SK-N-SH (cell line): ENCODE results near the gene PTPN6. TPM values are rescaled to one million over a fixed set of nuclear protein-coding genes. Genes with fewer than 3 reads are reported as not detected.

Experiments
- CTCF ChIA-PET: fragments of 300-600, 350-600 bp; formaldehyde crosslinking; extraction: SDS; loops from one replicate; lab custom pipeline; 2021; lab: Yijun Ruan, JAX
- POLR2A ChIA-PET: fragments of 350-600 bp; sonication (Branson Sonifier 250); formaldehyde crosslinking; extraction: SDS; loops from one replicate; lab custom pipeline; 2020; ENCODE audit warnings: antibody characterized with exemption, inconsistent platforms; lab: Yijun Ruan, JAX
- DNase-seq: peaks from one replicate; pipeline ENCODE4 v3.0.0; 2012
- H2AFZ ChIP-seq: fragments of 200-600 bp; sonication (generic); 2 replicates; pipeline ENCODE4 v1.8.1; 2016; ENCODE audit warnings: antibody characterized with exemption, mild to moderate bottlenecking, low read depth
- H3F3A ChIP-seq: fragments of 200-600 bp; sonication (generic); replicated peaks from 2 replicates; pipeline ENCODE3; 2016; ENCODE audit warnings: antibody characterized with exemption, mild to moderate bottlenecking; ENCODE audit not compliant: insufficient read depth
- H3K27ac ChIP-seq, 2 experiments: fragments of 200-500 bp in 1 of 2; fragments of 200-600 bp in 1 of 2; sonication (Bioruptor generic) in 1 of 2; sonication (generic), shearing (Covaris generic) in 1 of 2; 2 replicates each; pipeline versions ENCODE4 v1.5.1 to v1.6.1; 2014 to 2016; ENCODE audit warnings: low read depth in 2 of 2, inconsistent platforms in 1 of 2, low read length in 1 of 2, mild to moderate bottlenecking in 1 of 2, mixed read lengths in 1 of 2
- H3K27me3 ChIP-seq: fragments of 200-600 bp; sonication (generic), shearing (Covaris generic); 2 replicates; pipeline ENCODE4 v1.6.1; 2016; ENCODE audit warnings: mixed run types; ENCODE audit not compliant: insufficient read depth
- H3K36me3 ChIP-seq, 2 experiments: fragments of 200-500 bp in 1 of 2; fragments of 200-600 bp in 1 of 2; sonication (Bioruptor generic) in 1 of 2; sonication (generic) in 1 of 2; replicated peaks in 1 of 2; 2 replicates each; pipeline versions ENCODE3 to v1.5.1; 2014 to 2016; ENCODE audit warnings: low read length in 1 of 2, mild to moderate bottlenecking in 1 of 2; ENCODE audit not compliant: insufficient read depth in 2 of 2, control insufficient read depth in 1 of 2
- H3K4me1 ChIP-seq, 2 experiments: fragments of 200-500 bp in 1 of 2; fragments of 200-600 bp in 1 of 2; sonication (Bioruptor generic) in 1 of 2; sonication (generic), shearing (Covaris generic) in 1 of 2; 2 replicates each; pipeline versions ENCODE4 v1.5.1 to v1.6.1; 2014 to 2016; ENCODE audit warnings: low read depth in 1 of 2, low read length in 1 of 2, mixed run types in 1 of 2; ENCODE audit not compliant: insufficient read depth in 2 of 2, control insufficient read depth in 1 of 2
- H3K4me2 ChIP-seq: fragments of 200-600 bp; sonication (generic), shearing (Covaris generic); 2 replicates; pipeline ENCODE4 v1.6.1; 2017; ENCODE audit warnings: mixed run types
- H3K4me3 ChIP-seq, 2 experiments: fragments of 200-500 bp in 1 of 2; fragments of 200-600 bp in 1 of 2; sonication (Bioruptor generic) in 1 of 2; sonication (generic), shearing (Covaris generic) in 1 of 2; 2 replicates each; pipeline versions ENCODE4 v1.5.1 to v1.8.1; 2014 to 2016; ENCODE audit warnings: low read depth in 2 of 2, inconsistent platforms in 1 of 2, low read length in 1 of 2, mild to moderate bottlenecking in 1 of 2, mixed read lengths in 1 of 2, moderate library complexity in 1 of 2
- H3K79me2 ChIP-seq: fragments of 200-600 bp; sonication (generic); 2 replicates; pipeline ENCODE4 v1.8.1; 2017; ENCODE audit warnings: mild to moderate bottlenecking; ENCODE audit not compliant: insufficient read depth
- H3K9ac ChIP-seq: fragments of 200-600 bp; sonication (generic); 2 replicates; pipeline ENCODE4 v1.6.1; 2017; ENCODE audit warnings: mixed run types
- H3K9me2 ChIP-seq: fragments of 200-600 bp; sonication (generic); 2 replicates; pipeline ENCODE4 v1.6.1; 2017; ENCODE audit warnings: mixed run types
- H3K9me3 ChIP-seq: fragments of 200-600 bp; sonication (generic); 2 replicates; pipeline ENCODE4 v1.6.1; 2017; ENCODE audit warnings: mixed run types, mild to moderate bottlenecking, moderate library complexity
- H4K20me1 ChIP-seq: fragments of 200-600 bp; sonication (generic); 2 replicates; pipeline ENCODE4 v1.6.1; 2017; ENCODE audit warnings: mild to moderate bottlenecking, mixed run types; ENCODE audit not compliant: insufficient read depth
- EZH2phosphoT487 ChIP-seq: fragments of 200-600 bp; sonication (generic); IDR thresholded peaks from 2 replicates; pipeline ENCODE4 v1.6.1; 2017; ENCODE audit warnings: low read depth, mixed run types, mild to moderate bottlenecking, antibody characterized with exemption, moderate library complexity, borderline replicate concordance
- FOXJ3 ChIP-seq: sonication (generic); formaldehyde crosslinking; IDR thresholded peaks from 2 replicates; pipeline ENCODE4 v1.5.1; 2020; ENCODE audit warnings: mild to moderate bottlenecking, missing genetic modification reagents
- FOXM1 ChIP-seq: IDR thresholded peaks from 2 replicates; pipeline ENCODE4 v1.4.0; 2012; ENCODE audit warnings: low read depth, mild to moderate bottlenecking
- GABPA ChIP-seq: IDR thresholded peaks from 2 replicates; pipeline ENCODE4 v1.4.0; 2012; ENCODE audit warnings: low read depth, mild to moderate bottlenecking
- IRF3 ChIP-seq: fragments of 150-350 bp; IDR thresholded peaks from 2 replicates; pipeline ENCODE4 v1.6.1; 2016; ENCODE audit warnings: mild to moderate bottlenecking, low read depth, low read length
- MEF2A ChIP-seq: IDR thresholded peaks from 2 replicates; pipeline ENCODE4 v1.4.0; 2012; ENCODE audit warnings: low read depth, borderline replicate concordance
- MXI1 ChIP-seq: IDR thresholded peaks from 2 replicates; pipeline ENCODE4 v1.6.1; 2012; ENCODE audit warnings: mild to moderate bottlenecking, low read depth, low read length, improper control_type of control experiment
- NFIC ChIP-seq: IDR thresholded peaks from 2 replicates; pipeline ENCODE4 v1.4.0; 2012; ENCODE audit warnings: borderline replicate concordance
- PBX3 ChIP-seq: IDR thresholded peaks from 2 replicates; pipeline ENCODE4; 2012
- RCOR1 ChIP-seq: fragments of 150-350 bp; IDR thresholded peaks from 2 replicates; pipeline ENCODE4 v1.6.1; 2017; ENCODE audit warnings: antibody characterized with exemption, low read length
- REST ChIP-seq: IDR thresholded peaks from 2 replicates; pipeline ENCODE4 v1.6.1; 2012; ENCODE audit warnings: mild to moderate bottlenecking, low read depth, low read length, moderate library complexity
- RXRA ChIP-seq: IDR thresholded peaks from 2 replicates; pipeline ENCODE4 v1.4.0; 2012; ENCODE audit warnings: low read depth, mild to moderate bottlenecking, borderline replicate concordance
- USF1 ChIP-seq: IDR thresholded peaks from 2 replicates; pipeline ENCODE4 v1.4.0; 2012; ENCODE audit warnings: low read depth, borderline replicate concordance
- YY1 ChIP-seq: IDR thresholded peaks from 2 replicates; pipeline ENCODE4 v1.4.0; 2012; ENCODE audit warnings: low read depth, mild to moderate bottlenecking
- ZBTB33 ChIP-seq: IDR thresholded peaks from 2 replicates; pipeline ENCODE4 v1.4.0; 2012; ENCODE audit warnings: low read depth, borderline replicate concordance
- WGBS: methylation state at CpG from one replicate; pipeline ENCODE4 v1.1.6; 2017; ENCODE audit warnings: low lambda C conversion rate; 5-methylcytosine and 5-hydroxymethylcytosine counted together
- polyA plus RNA-seq, 3 experiments: library from polyadenylated mRNA; depleted of rRNA; stranded (reverse); fragments of >200 nt; gene quantifications; 2 replicates each; pipeline ENCODE4 v1.2.3, GENCODE V29; 2012

The PTPN6 gene
- polyA plus RNA-seq, 1 of the 3 experiments (the other 2 are of a cell fraction), result 0.12 TPM

- no peaks in the 10 kb centered on the region for H3K4me1 ChIP-seq
- TF ChIP-seq NFIC, result no peak
- no peak for TF ChIP-seq EZH2phosphoT487
- no peak for TF ChIP-seq YY1
- TF ChIP-seq FOXM1, result no peak
- TF ChIP-seq PBX3, result no peak
- no peak for TF ChIP-seq FOXJ3 (CRISPR knock-in tag)
- TF ChIP-seq REST, result no peak
- no peak for TF ChIP-seq RXRA
- no peak for TF ChIP-seq ZBTB33
- no peak for TF ChIP-seq IRF3
- TF ChIP-seq MXI1, result no peak
- TF ChIP-seq GABPA, result no peak
- no peak for TF ChIP-seq USF1
- no peak for TF ChIP-seq MEF2A
- TF ChIP-seq RCOR1, result no peak
- no peak overlapping the region for H3K9ac ChIP-seq
- DNase-seq, result no peak
- H3K27me3 ChIP-seq, result no peaks in the 10 kb centered on the region
- H3K4me3 ChIP-seq, result no peak overlapping the region
- H2AFZ ChIP-seq, result no peak overlapping the region
- H3F3A ChIP-seq, result no peaks in the 10 kb centered on the region
- ChIA-PET POLR2A (no interaction called here), CTCF (interaction anchor here (1.5 to 2.3 kb wide), 3 partner anchors 12 to 107 kb away, joined by 3 to 8 read pairs (median 5); partner anchors contain the start of genes C12orf57 and LPCAT3)
- H3K36me3 ChIP-seq, result peaks cover 4 to 8% of the 10 kb centered on the region in 2 experiments
- no peak overlapping the region for H3K27ac ChIP-seq
- WGBS, result 94% methylated on average over 3 of the region's 3 CpGs
- H3K9me2 ChIP-seq, result no peaks in the 10 kb centered on the region
- no peaks in the 10 kb centered on the region for H4K20me1 ChIP-seq
- H3K4me2 ChIP-seq, result no peak overlapping the region
- H3K79me2 ChIP-seq, result no peaks in the 10 kb centered on the region
- no peaks in the 10 kb centered on the region for H3K9me3 ChIP-seq
Measured at GRCh38 chr12:7006639-7007038, 55.5 kb downstream of the PTPN6 start.
